ENCODE measurements around the gene AKAP7.
A peak's percentile ranks its signal among the peaks of the same experiment; 100 is the strongest.

The AKAP7 gene

DNA sequence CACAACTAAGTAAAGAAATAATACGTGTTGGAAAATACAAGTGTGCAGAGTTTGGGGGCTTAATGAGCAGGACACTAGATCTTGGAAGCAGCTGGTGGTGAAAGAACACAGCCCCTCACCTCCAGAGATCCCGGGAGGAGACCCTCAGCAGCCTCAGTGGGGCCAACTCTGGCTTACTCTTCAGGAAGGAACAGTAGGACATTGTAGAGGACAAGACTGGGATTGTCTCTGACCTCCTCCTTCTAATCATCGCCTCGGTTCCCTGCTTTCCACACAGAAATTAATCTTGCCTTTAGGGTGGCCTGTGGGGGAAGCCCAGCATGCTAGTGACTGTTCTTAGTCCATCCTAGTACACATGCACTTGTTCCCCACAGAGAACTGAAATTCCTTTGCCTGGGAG, 130.7 kb downstream of the AKAP7 start:
- H3K36me3 ChIP-seq (ENCODE audit: control insufficient read depth, insufficient read depth, low read length) = no peaks in the 10 kb centered on the region
- no peak overlapping the region for H4K5ac ChIP-seq (ENCODE audit: low read length)
- H2BK15ac ChIP-seq (replicated peaks; ENCODE audit: low read depth) = no peak overlapping the region
- H3K27me3 ChIP-seq (ENCODE audit: insufficient read depth, low read length, poor library complexity) = no peaks in the 10 kb centered on the region
- no peak overlapping the region for H2BK5ac ChIP-seq (ENCODE audit: low read length)
- no CpG with 5 or more reads among the region's 4 CpGs for WGBS (ENCODE audit: extremely low coverage, insufficient coverage, low lambda C conversion rate)
- H3K18ac ChIP-seq (ENCODE audit: low read length) = no peak overlapping the region
- peak overlapping the region; percentile 39 for H4K8ac ChIP-seq (ENCODE audit: low read depth, low read length)
- no peaks in the 10 kb centered on the region for H3K4me1 ChIP-seq (ENCODE audit: control insufficient read depth, low read depth, low read length)
- no peaks in the 10 kb centered on the region for H3K79me2 ChIP-seq (ENCODE audit: control insufficient read depth, insufficient read depth, low read length)
- H3K4me3 ChIP-seq (ENCODE audit: low read length) = no peak overlapping the region
- H3K4ac ChIP-seq (ENCODE audit: low read depth, low read length) = no peak overlapping the region
- no peak overlapping the region for H2BK120ac ChIP-seq (ENCODE audit: low read depth, low read length)
- no peak overlapping the region for H3K27ac ChIP-seq (ENCODE audit: low read depth, low read length)
- H3K4me2 ChIP-seq (ENCODE audit: low read length) = no peak overlapping the region
- no peak overlapping the region for H3K23ac ChIP-seq (ENCODE audit: low read length)
- H2AK5ac ChIP-seq (ENCODE audit: low read length) = no peak overlapping the region
- no peak for DNase-seq
- H3K79me1 ChIP-seq (ENCODE audit: low read length) = no peaks in the 10 kb centered on the region
- H3K9ac ChIP-seq (ENCODE audit: low read length) = no peak overlapping the region
- H3K56ac ChIP-seq (ENCODE audit: low read length) = no peak overlapping the region

DNA sequence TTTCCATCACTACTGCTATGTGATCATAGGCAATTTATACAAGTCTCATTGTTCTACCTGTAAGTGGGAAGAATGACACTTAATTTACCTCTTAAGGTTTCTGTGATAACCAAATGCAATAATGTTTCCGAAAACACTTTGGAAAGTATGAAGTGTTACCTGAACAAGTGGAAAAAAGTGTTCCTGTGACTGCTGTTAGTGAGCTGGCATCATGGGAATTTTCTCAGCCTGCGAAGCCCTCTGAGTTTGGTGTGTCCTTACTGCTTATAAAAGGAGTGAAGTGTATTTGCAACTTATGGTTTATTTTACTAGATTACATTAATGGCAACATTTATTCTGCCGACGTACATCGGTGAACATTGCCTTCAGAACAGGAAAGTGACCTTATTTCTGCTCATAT, 133.0 kb downstream of the AKAP7 start:
- Histone ChIP-seq H3K56ac (ENCODE audit: low read length) (no peak overlapping the region), H3K18ac (ENCODE audit: low read length) (no peak overlapping the region), H3K79me2 (ENCODE audit: control insufficient read depth, insufficient read depth, low read length) (no peaks in the 10 kb centered on the region), H2AK5ac (ENCODE audit: low read length) (no peak overlapping the region), H3K23ac (ENCODE audit: low read length) (no peak overlapping the region), H3K4ac (ENCODE audit: low read depth, low read length) (no peak overlapping the region), H3K9ac (ENCODE audit: low read length) (no peak overlapping the region), H2BK120ac (ENCODE audit: low read depth, low read length) (no peak overlapping the region), H4K8ac (ENCODE audit: low read depth, low read length) (peak overlapping the region; percentile 13), H2BK5ac (ENCODE audit: low read length) (no peak overlapping the region), H4K5ac (ENCODE audit: low read length) (no peak overlapping the region), H3K4me2 (ENCODE audit: low read length) (no peak overlapping the region), H3K27ac (ENCODE audit: low read depth, low read length) (no peak overlapping the region), H2BK15ac (replicated peaks; ENCODE audit: low read depth) (no peak overlapping the region), H3K4me1 (ENCODE audit: control insufficient read depth, low read depth, low read length) (no peaks in the 10 kb centered on the region), H3K79me1 (ENCODE audit: low read length) (no peaks in the 10 kb centered on the region), H3K27me3 (ENCODE audit: insufficient read depth, low read length, poor library complexity) (no peaks in the 10 kb centered on the region), H3K36me3 (ENCODE audit: control insufficient read depth, insufficient read depth, low read length) (no peaks in the 10 kb centered on the region), H3K4me3 (ENCODE audit: low read length) (no peak overlapping the region)
- DNase-seq = no peak
- no CpG with 5 or more reads among the region's 5 CpGs for WGBS (ENCODE audit: extremely low coverage, insufficient coverage, low lambda C conversion rate)

DNA sequence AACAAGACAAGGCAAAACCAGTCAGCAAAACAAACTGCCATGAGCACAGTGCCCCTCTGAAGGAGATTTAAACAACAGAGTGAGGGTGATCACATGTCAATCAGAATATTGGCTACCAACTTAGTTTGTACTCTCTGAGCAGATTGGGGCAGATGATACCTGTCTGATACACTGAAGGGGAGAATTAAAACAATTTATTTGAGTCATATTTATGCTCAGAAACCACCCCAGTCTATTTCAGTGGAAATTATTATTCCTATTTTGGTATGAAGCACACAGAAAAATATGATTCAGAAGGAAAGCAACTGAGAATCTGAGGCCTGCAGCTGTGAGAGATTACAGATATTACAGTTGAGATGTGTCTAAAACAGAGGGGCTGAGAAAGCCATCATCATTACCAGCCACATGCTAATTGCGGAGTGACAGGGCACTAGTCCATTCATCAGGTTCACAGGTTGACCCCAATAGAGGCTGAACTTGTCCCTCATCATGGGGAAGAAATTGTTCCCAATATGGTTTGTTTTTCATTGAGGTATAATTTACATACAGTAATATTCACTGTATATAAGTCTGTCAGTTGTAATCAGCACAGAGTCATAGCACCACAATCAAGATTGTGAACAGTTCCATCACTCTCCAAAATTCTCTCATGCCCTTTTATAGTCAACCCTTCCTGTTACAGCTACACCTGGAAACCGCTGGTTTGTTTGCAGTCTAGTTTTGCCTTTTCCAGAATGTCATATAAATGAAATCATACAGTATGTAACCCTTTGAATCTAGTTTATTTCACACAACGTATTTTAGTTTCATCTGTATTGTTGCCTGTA, 134.5 kb downstream of the AKAP7 start:
- Histone ChIP-seq H3K4me1 (ENCODE audit: control insufficient read depth, low read depth, low read length) (no peaks in the 10 kb centered on the region), H2BK120ac (ENCODE audit: low read depth, low read length) (no peak overlapping the region), H3K56ac (ENCODE audit: low read length) (no peak overlapping the region), H4K8ac (ENCODE audit: low read depth, low read length) (no peak overlapping the region), H3K23ac (ENCODE audit: low read length) (no peak overlapping the region), H3K27ac (ENCODE audit: low read depth, low read length) (no peak overlapping the region), H4K5ac (ENCODE audit: low read length) (no peak overlapping the region), H2BK5ac (ENCODE audit: low read length) (no peak overlapping the region), H3K36me3 (ENCODE audit: control insufficient read depth, insufficient read depth, low read length) (no peaks in the 10 kb centered on the region), H3K27me3 (ENCODE audit: insufficient read depth, low read length, poor library complexity) (no peaks in the 10 kb centered on the region), H3K4ac (ENCODE audit: low read depth, low read length) (no peak overlapping the region), H3K9ac (ENCODE audit: low read length) (no peak overlapping the region), H3K4me2 (ENCODE audit: low read length) (no peak overlapping the region), H2AK5ac (ENCODE audit: low read length) (no peak overlapping the region), H3K79me1 (ENCODE audit: low read length) (no peaks in the 10 kb centered on the region), H3K4me3 (ENCODE audit: low read length) (no peak overlapping the region), H3K18ac (ENCODE audit: low read length) (no peak overlapping the region), H2BK15ac (replicated peaks; ENCODE audit: low read depth) (no peak overlapping the region), H3K79me2 (ENCODE audit: control insufficient read depth, insufficient read depth, low read length) (no peaks in the 10 kb centered on the region)
- no CpG with 5 or more reads among the region's 3 CpGs for WGBS (ENCODE audit: extremely low coverage, insufficient coverage, low lambda C conversion rate)
- no peak for DNase-seq

DNA sequence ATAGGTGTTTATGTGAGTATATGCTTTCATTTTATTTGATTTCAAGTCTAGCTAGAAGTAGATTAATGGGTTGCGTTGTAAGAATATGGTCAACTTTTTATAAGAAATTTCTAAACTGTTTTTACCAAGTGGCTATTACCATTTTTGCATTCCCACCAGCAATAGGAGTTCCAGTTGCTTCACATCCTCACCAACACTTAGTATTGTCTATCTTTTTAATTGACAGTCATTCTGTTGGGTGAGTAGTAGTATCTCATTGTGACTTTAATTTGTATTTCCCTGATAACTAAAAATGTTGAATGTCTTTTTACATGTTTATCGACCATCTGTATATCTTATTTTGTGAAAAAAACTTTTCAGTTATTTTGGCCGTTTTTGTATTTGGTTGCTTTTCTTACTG, 135.3 kb downstream of the AKAP7 start:
- H3K18ac ChIP-seq (ENCODE audit: low read length) = no peak overlapping the region
- no peaks in the 10 kb centered on the region for H3K36me3 ChIP-seq (ENCODE audit: control insufficient read depth, insufficient read depth, low read length)
- no peak overlapping the region for H2BK120ac ChIP-seq (ENCODE audit: low read depth, low read length)
- WGBS (ENCODE audit: extremely low coverage, insufficient coverage, low lambda C conversion rate) = no CpG with 5 or more reads among the region's 3 CpGs
- no peak for DNase-seq
- H3K4ac ChIP-seq (ENCODE audit: low read depth, low read length) = no peak overlapping the region
- H3K4me3 ChIP-seq (ENCODE audit: low read length) = no peak overlapping the region
- H3K9ac ChIP-seq (ENCODE audit: low read length) = no peak overlapping the region
- H3K27me3 ChIP-seq (ENCODE audit: insufficient read depth, low read length, poor library complexity) = no peaks in the 10 kb centered on the region
- no peak overlapping the region for H4K5ac ChIP-seq (ENCODE audit: low read length)
- H2BK15ac ChIP-seq (replicated peaks; ENCODE audit: low read depth) = no peak overlapping the region
- H3K23ac ChIP-seq (ENCODE audit: low read length) = no peak overlapping the region
- no peaks in the 10 kb centered on the region for H3K79me2 ChIP-seq (ENCODE audit: control insufficient read depth, insufficient read depth, low read length)
- H2BK5ac ChIP-seq (ENCODE audit: low read length) = no peak overlapping the region
- H3K56ac ChIP-seq (ENCODE audit: low read length) = no peak overlapping the region
- no peak overlapping the region for H3K4me2 ChIP-seq (ENCODE audit: low read length)
- no peaks in the 10 kb centered on the region for H3K79me1 ChIP-seq (ENCODE audit: low read length)
- H3K27ac ChIP-seq (ENCODE audit: low read depth, low read length) = no peak overlapping the region
- H2AK5ac ChIP-seq (ENCODE audit: low read length) = no peak overlapping the region
- H3K4me1 ChIP-seq (ENCODE audit: control insufficient read depth, low read depth, low read length) = no peaks in the 10 kb centered on the region
- no peak overlapping the region for H4K8ac ChIP-seq (ENCODE audit: low read depth, low read length)

DNA sequence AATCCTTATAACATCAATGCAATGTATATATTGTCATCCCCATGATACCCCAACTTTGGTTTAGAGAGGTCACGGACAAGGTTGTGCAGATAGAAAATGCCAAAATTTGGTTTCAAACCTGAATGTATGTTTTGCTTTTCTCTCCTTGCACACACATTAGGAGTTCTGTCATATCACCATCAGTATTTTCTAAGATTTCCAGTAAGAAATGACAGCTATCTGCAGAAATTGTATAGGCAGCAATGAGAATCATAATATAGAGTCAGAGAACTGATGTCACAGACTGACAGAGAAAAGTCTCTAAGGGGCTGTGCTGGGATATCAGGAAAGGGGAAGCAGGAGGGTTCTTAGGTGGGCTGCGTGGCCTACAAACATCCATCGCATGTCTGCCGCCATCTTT, 140.0 kb downstream of the AKAP7 start:
- no peak overlapping the region for H3K4ac ChIP-seq (ENCODE audit: low read depth, low read length)
- H2AK5ac ChIP-seq (ENCODE audit: low read length) = no peak overlapping the region
- no peak overlapping the region for H2BK15ac ChIP-seq (replicated peaks; ENCODE audit: low read depth)
- no peaks in the 10 kb centered on the region for H3K36me3 ChIP-seq (ENCODE audit: control insufficient read depth, insufficient read depth, low read length)
- no peak overlapping the region for H4K5ac ChIP-seq (ENCODE audit: low read length)
- H3K4me3 ChIP-seq (ENCODE audit: low read length) = no peak overlapping the region
- no peak overlapping the region for H2BK120ac ChIP-seq (ENCODE audit: low read depth, low read length)
- H3K27ac ChIP-seq (ENCODE audit: low read depth, low read length) = no peak overlapping the region
- H3K79me2 ChIP-seq (ENCODE audit: control insufficient read depth, insufficient read depth, low read length) = no peaks in the 10 kb centered on the region
- no peak overlapping the region for H3K18ac ChIP-seq (ENCODE audit: low read length)
- H4K8ac ChIP-seq (ENCODE audit: low read depth, low read length) = no peak overlapping the region
- H3K4me1 ChIP-seq (ENCODE audit: control insufficient read depth, low read depth, low read length) = no peaks in the 10 kb centered on the region
- DNase-seq = no peak
- H3K56ac ChIP-seq (ENCODE audit: low read length) = no peak overlapping the region
- no peak overlapping the region for H3K4me2 ChIP-seq (ENCODE audit: low read length)
- WGBS (ENCODE audit: extremely low coverage, insufficient coverage, low lambda C conversion rate) = no CpG with 5 or more reads among the region's 4 CpGs
- H3K23ac ChIP-seq (ENCODE audit: low read length) = no peak overlapping the region
- no peak overlapping the region for H3K9ac ChIP-seq (ENCODE audit: low read length)
- no peak overlapping the region for H2BK5ac ChIP-seq (ENCODE audit: low read length)
- no peaks in the 10 kb centered on the region for H3K27me3 ChIP-seq (ENCODE audit: insufficient read depth, low read length, poor library complexity)
- no peaks in the 10 kb centered on the region for H3K79me1 ChIP-seq (ENCODE audit: low read length)

DNA sequence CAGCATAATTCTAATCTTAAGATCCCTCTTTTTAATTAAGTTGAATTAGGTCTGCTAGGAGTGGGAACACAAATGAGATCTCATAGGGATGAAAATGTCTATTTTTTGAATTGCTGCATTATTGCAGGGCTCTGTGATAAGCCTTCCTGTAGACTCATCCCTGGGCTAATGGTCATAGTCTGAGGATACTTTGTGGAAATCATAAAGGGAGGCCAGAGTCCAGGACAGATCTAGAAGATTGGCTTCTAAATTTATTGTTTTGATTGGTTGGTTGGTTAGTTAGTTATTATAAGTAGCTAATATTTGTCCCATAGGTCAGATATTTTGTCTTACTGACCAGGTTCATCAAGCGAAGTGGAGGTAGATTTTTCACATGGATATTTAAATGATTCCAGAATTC, 142.3 kb downstream of the AKAP7 start:
- WGBS (ENCODE audit: extremely low coverage, insufficient coverage, low lambda C conversion rate) = no CpG with 5 or more reads among the region's 1 CpG
- Histone ChIP-seq H3K79me2 (ENCODE audit: control insufficient read depth, insufficient read depth, low read length) (no peaks in the 10 kb centered on the region), H3K4ac (ENCODE audit: low read depth, low read length) (no peak overlapping the region), H4K5ac (ENCODE audit: low read length) (no peak overlapping the region), H3K36me3 (ENCODE audit: control insufficient read depth, insufficient read depth, low read length) (no peaks in the 10 kb centered on the region), H3K27ac (ENCODE audit: low read depth, low read length) (no peak overlapping the region), H3K56ac (ENCODE audit: low read length) (no peak overlapping the region), H3K18ac (ENCODE audit: low read length) (no peak overlapping the region), H3K23ac (ENCODE audit: low read length) (no peak overlapping the region), H2BK5ac (ENCODE audit: low read length) (no peak overlapping the region), H3K27me3 (ENCODE audit: insufficient read depth, low read length, poor library complexity) (no peaks in the 10 kb centered on the region), H2AK5ac (ENCODE audit: low read length) (no peak overlapping the region), H2BK15ac (replicated peaks; ENCODE audit: low read depth) (no peak overlapping the region), H3K4me2 (ENCODE audit: low read length) (no peak overlapping the region), H3K9ac (ENCODE audit: low read length) (no peak overlapping the region), H2BK120ac (ENCODE audit: low read depth, low read length) (no peak overlapping the region), H4K8ac (ENCODE audit: low read depth, low read length) (no peak overlapping the region), H3K79me1 (ENCODE audit: low read length) (no peaks in the 10 kb centered on the region), H3K4me1 (ENCODE audit: control insufficient read depth, low read depth, low read length) (peaks cover 4% of the 10 kb centered on the region), H3K4me3 (ENCODE audit: low read length) (no peak overlapping the region)
- DNase-seq = no peak
